H1 (cell line): ENCODE data around the gene TIMP3. TPM values are rescaled to one million over a fixed set of nuclear protein-coding genes. Genes with fewer than 3 reads are reported as not detected.

ENCODE experiments used
- CTCF ChIA-PET: fragments of 300-600 bp; sonication (Branson Sonifier 250); formaldehyde crosslinking; loops from one replicate; lab custom pipeline; 2021; ENCODE audit not compliant: partially characterized antibody; lab: Charles Lee
- POLR2A ChIA-PET: fragments of 300-600 bp; sonication (Branson Sonifier 250); formaldehyde crosslinking; loops from one replicate; lab custom pipeline; 2021; ENCODE audit warnings: inconsistent platforms; ENCODE audit not compliant: partially characterized antibody; lab: Charles Lee
- DNase-seq, 2 experiments: peaks; one replicate each; pipeline versions ENCODE4 v3.0.0 to v3.0.0-alpha.2; 2010 to 2022; ENCODE audit warnings: low spot score in 2 of 2, low read depth in 1 of 2, mixed read lengths in 1 of 2
- FAIRE-seq: peaks from 2 replicates; lab custom pipeline; 2011; peaks lifted over from hg19 to GRCh38; lab: Jason Lieb, UNC
- H2AFZ ChIP-seq: 2 replicates; pipeline ENCODE4 v1.8.1; 2012; ENCODE audit warnings: low read length, inconsistent platforms
- H2AK5ac ChIP-seq: 2 replicates; pipeline ENCODE4 v1.6.1; 2013; ENCODE audit warnings: low read depth, low read length
- H2BK120ac ChIP-seq: replicated peaks from 2 replicates; pipeline ENCODE3; 2013; ENCODE audit warnings: low read depth, low read length, inconsistent platforms
- H2BK12ac ChIP-seq: 2 replicates; pipeline ENCODE4 v1.6.1; 2013; ENCODE audit warnings: low read depth, low read length
- H2BK15ac ChIP-seq: 2 replicates; pipeline ENCODE4 v1.6.1; 2013; ENCODE audit warnings: low read length
- H2BK20ac ChIP-seq: 2 replicates; pipeline ENCODE4 v1.6.1; 2013; ENCODE audit warnings: low read length
- H2BK5ac ChIP-seq: 2 replicates; pipeline ENCODE4 v1.6.1; 2013; ENCODE audit warnings: low read depth, low read length
- H3K14ac ChIP-seq: 2 replicates; pipeline ENCODE4 v1.6.1; 2013; ENCODE audit warnings: inconsistent platforms; ENCODE audit not compliant: insufficient read length
- H3K18ac ChIP-seq: 2 replicates; pipeline ENCODE4 v1.6.1; 2013; ENCODE audit warnings: low read length; ENCODE audit errors: extremely low read depth
- H3K23ac ChIP-seq: 2 replicates; pipeline ENCODE4 v1.6.1; 2013; ENCODE audit warnings: inconsistent platforms; ENCODE audit not compliant: insufficient read length
- H3K23me2 ChIP-seq: 2 replicates; pipeline ENCODE4 v1.6.1; 2013; ENCODE audit warnings: low read depth, low read length
- H3K27ac ChIP-seq: 2 replicates; pipeline ENCODE4 v1.6.1; 2011; ENCODE audit warnings: low read depth, low read length, inconsistent platforms
- H3K27me3 ChIP-seq, 4 experiments: replicated peaks in 1 of 4; 1 replicate in 1 of 4; 2 replicates in 3 of 4; pipeline versions ENCODE4 v1.6.1 to v1.8.1; 2011 to 2013; ENCODE audit warnings: low read length in 3 of 4, mild to moderate bottlenecking in 3 of 4, inconsistent platforms in 2 of 4, mixed read lengths in 2 of 4, moderate library complexity in 1 of 4; ENCODE audit not compliant: control insufficient read depth in 3 of 4, insufficient read depth in 3 of 4; ENCODE audit errors: extremely low read depth in 1 of 4
- H3K36me3 ChIP-seq, 4 experiments: 2 replicates each; pipeline versions ENCODE4 v1.6.1 to v1.8.1; 2011 to 2013; ENCODE audit warnings: mild to moderate bottlenecking in 4 of 4, low read length in 3 of 4, moderate library complexity in 2 of 4, control low read depth in 1 of 4, inconsistent platforms in 1 of 4; ENCODE audit not compliant: insufficient read depth in 4 of 4, control insufficient read depth in 2 of 4
- H3K4ac ChIP-seq: replicated peaks from 2 replicates; pipeline ENCODE3; 2013; ENCODE audit warnings: low read length, low read depth, mixed read lengths, inconsistent platforms; ENCODE audit not compliant: insufficient read length
- H3K4me1 ChIP-seq, 4 experiments: replicated peaks in 1 of 4; 1 replicate in 1 of 4; 2 replicates in 3 of 4; pipeline versions ENCODE4 v1.6.1 to v1.8.1; 2011 to 2013; ENCODE audit warnings: low read length in 3 of 4, inconsistent platforms in 2 of 4, mixed read lengths in 1 of 4; ENCODE audit not compliant: insufficient read depth in 4 of 4, control insufficient read depth in 3 of 4
- H3K4me2 ChIP-seq, 2 experiments: 2 replicates each; pipeline versions ENCODE4 v1.6.1 to v1.8.1; 2011 to 2013; ENCODE audit warnings: low read depth in 2 of 2, low read length in 2 of 2, control low read depth in 1 of 2, inconsistent platforms in 1 of 2, mild to moderate bottlenecking in 1 of 2; ENCODE audit not compliant: insufficient read depth in 1 of 2
- H3K4me3 ChIP-seq, 4 experiments: fragments of 200-600, 300-600 bp in 1 of 4; sonication (generic), shearing (Covaris generic), sonication (Bioruptor Twin) in 1 of 4; 2 replicates each; pipeline versions ENCODE4 v1.5.1 to v1.8.1; 2011 to 2016; ENCODE audit warnings: low read length in 4 of 4, low read depth in 3 of 4, control low read depth in 2 of 4, inconsistent platforms in 2 of 4, mild to moderate bottlenecking in 2 of 4, mixed read lengths in 1 of 4, moderate library complexity in 1 of 4; ENCODE audit not compliant: insufficient read depth in 2 of 4; ENCODE audit errors: extremely low read depth in 1 of 4
- H3K56ac ChIP-seq: replicated peaks from 2 replicates; pipeline ENCODE3; 2013; ENCODE audit warnings: low read depth, mild to moderate bottlenecking, mixed read lengths, low read length, inconsistent platforms; ENCODE audit not compliant: insufficient read length
- H3K79me1 ChIP-seq: 2 replicates; pipeline ENCODE4 v1.6.1; 2013; ENCODE audit warnings: low read depth, low read length, control low read depth
- H3K79me2 ChIP-seq, 2 experiments: 2 replicates each; pipeline versions ENCODE4 v1.6.1 to v1.8.1; 2012 to 2013; ENCODE audit warnings: low read length in 2 of 2, mild to moderate bottlenecking in 2 of 2, inconsistent platforms in 1 of 2; ENCODE audit not compliant: insufficient read depth in 2 of 2, control insufficient read depth in 1 of 2
- H3K9ac ChIP-seq, 4 experiments: replicated peaks in 1 of 4; 1 replicate in 1 of 4; 2 replicates in 3 of 4; pipeline versions ENCODE4 v1.6.1 to v1.8.1; 2011 to 2013; ENCODE audit warnings: low read depth in 3 of 4, low read length in 3 of 4, control low read depth in 2 of 4, mild to moderate bottlenecking in 2 of 4, moderate library complexity in 2 of 4, inconsistent platforms in 1 of 4; ENCODE audit errors: extremely low read depth in 1 of 4
- H3K9me3 ChIP-seq, 2 experiments: 2 replicates each; pipeline versions ENCODE4 v1.6.1 to v1.8.1; 2012 to 2013; ENCODE audit warnings: mild to moderate bottlenecking in 2 of 2, moderate library complexity in 2 of 2, control low read depth in 1 of 2, inconsistent platforms in 1 of 2, low read depth in 1 of 2, low read length in 1 of 2, mixed read lengths in 1 of 2; ENCODE audit not compliant: insufficient read depth in 2 of 2
- H4K20me1 ChIP-seq, 2 experiments: replicated peaks in 1 of 2; 2 replicates each; pipeline versions ENCODE3 to v1.8.1; 2011 to 2013; ENCODE audit warnings: inconsistent platforms in 2 of 2, low read length in 2 of 2, mild to moderate bottlenecking in 1 of 2; ENCODE audit not compliant: insufficient read depth in 2 of 2, control insufficient read depth in 1 of 2
- H4K5ac ChIP-seq: 2 replicates; pipeline ENCODE4 v1.6.1; 2013; ENCODE audit warnings: low read length, low read depth, mixed read lengths, inconsistent platforms; ENCODE audit not compliant: insufficient read length
- H4K8ac ChIP-seq: 2 replicates; pipeline ENCODE4 v1.8.0; 2013; ENCODE audit warnings: mild to moderate bottlenecking, moderate library complexity, low read length, inconsistent platforms; ENCODE audit not compliant: insufficient read depth; ENCODE audit errors: extremely low read depth
- H4K91ac ChIP-seq: replicated peaks from 2 replicates; pipeline ENCODE3; 2013; ENCODE audit warnings: low read length, mixed read lengths, inconsistent platforms; ENCODE audit not compliant: insufficient read length
- KDM1A ChIP-seq: fragments of 200-600, 300-600 bp; sonication (generic); IDR thresholded peaks from 2 replicates; pipeline ENCODE4 v1.7.1; 2016; ENCODE audit warnings: mild to moderate bottlenecking, low read length, borderline replicate concordance
- NRF1 ChIP-seq: IDR thresholded peaks from 2 replicates; pipeline ENCODE4 v1.6.1; 2011; ENCODE audit warnings: mild to moderate bottlenecking, low read depth, low read length, improper control_type of control experiment
- RAD21 ChIP-seq, 2 experiments: IDR thresholded peaks in 1 of 2; conservative IDR thresholded peaks in 1 of 2; 2 replicates each; pipeline ENCODE4 v1.6.1; 2011; ENCODE audit warnings: low read depth in 2 of 2, low read length in 2 of 2, improper control_type of control experiment in 1 of 2, inconsistent platforms in 1 of 2, mild to moderate bottlenecking in 1 of 2, moderate library complexity in 1 of 2
- RBBP5 ChIP-seq: IDR thresholded peaks from 2 replicates; pipeline ENCODE4 v1.7.1; 2012; ENCODE audit warnings: low read depth, mild to moderate bottlenecking, inconsistent platforms, low read length, moderate library complexity, borderline replicate concordance
- TAF7 ChIP-seq: optimal IDR thresholded peaks from 2 replicates; pipeline ENCODE3; 2011; ENCODE audit warnings: low read depth, mild to moderate bottlenecking, inconsistent platforms, low read length, moderate library complexity, borderline replicate concordance
- USF2 ChIP-seq: IDR thresholded peaks from 2 replicates; pipeline ENCODE4 v1.6.1; 2011; ENCODE audit warnings: low read length, improper control_type of control experiment
- WGBS, 2 experiments: shearing (Covaris generic) in 1 of 2; methylation state at CpG; one replicate each; pipeline versions ENCODE4 v1.1.6 to v1.1.7; 2013 to 2015; ENCODE audit warnings: low lambda C conversion rate in 2 of 2, mixed read lengths in 2 of 2, inconsistent platforms in 1 of 2, low coverage in 1 of 2, missing lambda C conversion rate in 1 of 2; ENCODE audit not compliant: insufficient replicate concordance in 2 of 2, insufficient coverage in 1 of 2, insufficient read length in 1 of 2; ENCODE audit errors: extremely low coverage in 1 of 2, missing lambda C conversion rate in 1 of 2; 5-methylcytosine and 5-hydroxymethylcytosine counted together
- polyA plus RNA-seq, 7 experiments: library from polyadenylated mRNA; depleted of rRNA in 3 of 7; stranded (reverse) in 5 of 7; unstranded in 2 of 7; fragments of >200 nt in 5 of 7; fragments of 200-250 nt in 2 of 7; gene quantifications; 1 replicate in 5 of 7; 2 replicates in 1 of 7; 4 replicates in 1 of 7; pipeline versions ENCODE4 v1.2.1 to v1.2.3, GENCODE V29; 2011 to 2013; ENCODE audit warnings: missing spikeins in 2 of 7, mixed read lengths in 2 of 7
- total RNA-seq: library from RNA; stranded (reverse); fragmentation: NEBNext Ultra II Directional; extraction: Animal tissue kit (Norgen Biotek cat#: 25700); gene quantifications from 2 replicates; pipeline ENCODE4 v1.2.1, GENCODE V29; 2021

Gene TIMP3
- total and polyA plus RNA-seq, 2 of the 8 experiments (the other 6 are each of a cell fraction or from before 2014, with no cell fraction given): 1.3 to 4.7 TPM

GRCh38 chr22:32904044-32904443, 102.5 kb downstream of the TIMP3 start:
- Histone ChIP-seq H3K23me2 (no peaks in the 10 kb centered on the region), H3K27me3 (no peaks in the 10 kb centered on the region), H2AK5ac (no peak overlapping the region), H4K5ac (no peak overlapping the region), H4K20me1 (no peaks in the 10 kb centered on the region), H2BK15ac (no peak overlapping the region), H3K4me2 (no peak overlapping the region), H3K56ac (no peak overlapping the region), H3K27ac (no peak overlapping the region), H3K4me1 (no peaks in the 10 kb centered on the region), H3K79me1 (no peaks in the 10 kb centered on the region), H2BK20ac (no peak overlapping the region), H3K9me3 (no peaks in the 10 kb centered on the region), H3K79me2 (no peaks in the 10 kb centered on the region), H2BK120ac (no peak overlapping the region), H3K4ac (no peak overlapping the region), H3K23ac (no peak overlapping the region), H3K18ac (no peak overlapping the region), H4K91ac (no peak overlapping the region), H3K36me3 (no peaks in the 10 kb centered on the region), H3K4me3 (no peak overlapping the region), H3K14ac (no peak overlapping the region), H3K9ac (no peak overlapping the region), H2AFZ (no peak overlapping the region), H2BK12ac (no peak overlapping the region), H4K8ac (no peak overlapping the region), H2BK5ac (no peak overlapping the region)
- ChIA-PET POLR2A (no interaction called here), CTCF (interaction anchor here (0.8 to 2.7 kb wide), 6 partner anchors 13 to 154 kb away, joined by 3 to 6 read pairs (median 4); partner anchors contain the start of gene SYN3)
- WGBS, 2 experiments: 79% methylated on average over 3 of the region's 3 CpGs; no CpG with 5 or more reads in 1 of the 2 experiments
- DNase-seq (no peak), FAIRE-seq (peak; percentile 86)
- TF ChIP-seq USF2 (peak; percentile 93), TAF7 (no peak), RAD21 (IDR thresholded peaks at IDR 0.05 in 1 of 2, conservative IDR thresholded peaks at IDR 0.05 in 1 of 2; ENCODE audit: low read depth in 2 of 2, low read length in 2 of 2) (no peak), KDM1A (no peak), NRF1 (no peak), RBBP5 (no peak)
